K562 (cell line): ENCODE results near the gene C2orf81.

Source experiments
- BHLHE40 ChIP-seq: IDR thresholded peaks from 2 replicates; pipeline ENCODE4 v1.6.1; 2011; ENCODE audit warnings: low read length, improper control_type of control experiment
- CTCF ChIP-seq, 3 experiments: IDR thresholded peaks in 2 of 3; conservative IDR thresholded peaks in 1 of 3; 2 replicates each; pipeline ENCODE4 v1.5.1; 2011 to 2012; ENCODE audit warnings: low read length in 3 of 3, mild to moderate bottlenecking in 3 of 3, control low read depth in 2 of 3, improper control_type of control experiment in 1 of 3, inconsistent platforms in 1 of 3, low read depth in 1 of 3, mixed read lengths in 1 of 3, moderate library complexity in 1 of 3; ENCODE audit not compliant: insufficient read depth in 2 of 3
- LARP7 ChIP-seq: fragments of 450-650 bp; IDR thresholded peaks from 2 replicates; pipeline ENCODE4 v1.6.1; 2016
- MECOM ChIP-seq: fragments of 250-450 bp; sonication (Bioruptor Pico); IDR thresholded peaks from 2 replicates; pipeline ENCODE4 v1.8.0; 2022; ENCODE audit warnings: inconsistent platforms
- RFX1 ChIP-seq: fragments of 450-650 bp; IDR thresholded peaks from 2 replicates; pipeline ENCODE4 v1.6.1; 2016; ENCODE audit warnings: mild to moderate bottlenecking, moderate library complexity
- TCF15 ChIP-seq: fragments of 250-450 bp; sonication (Bioruptor Pico); IDR thresholded peaks from 2 replicates; pipeline ENCODE4 v1.8.0; 2022; ENCODE audit warnings: moderate library complexity, mild to moderate bottlenecking, inconsistent platforms
- TRIM25 ChIP-seq: fragments of 450-650 bp; IDR thresholded peaks from 2 replicates; pipeline ENCODE4 v1.7.0; 2016; ENCODE audit warnings: borderline replicate concordance
- ZBTB49 ChIP-seq: sonication (generic); formaldehyde crosslinking; IDR thresholded peaks from 2 replicates; pipeline ENCODE4 v1.8.0; 2022; ENCODE audit warnings: missing genetic modification reagents, mild to moderate bottlenecking, borderline replicate concordance
- ZKSCAN8 ChIP-seq: fragments of 200-800 bp; sonication (Bioruptor generic); IDR thresholded peaks from 2 replicates; pipeline ENCODE4 v1.6.1; 2016; ENCODE audit warnings: missing genetic modification characterization, missing compliant biosample characterization

GRCh38 chr2:74439803-74440377 lies 18.5 kb upstream of the C2orf81 start:
- TF ChIP-seq RFX1 (no peak), TRIM25 (0 out of 2 replicates have a peak, but pooled peaks have one; percentile 64), CTCF (IDR thresholded peaks at IDR 0.05 in 2 of 3, conservative IDR thresholded peaks at IDR 0.05 in 1 of 3; ENCODE audit: insufficient read depth in 2 of 3, low read depth in 1 of 3, low read length in 3 of 3) (no peak), MECOM (CRISPR knock-in tag) (no peak), ZBTB49 (CRISPR knock-in tag) (no peak), TCF15 (no peak), LARP7 (no peak), BHLHE40 (no peak), ZKSCAN8 (CRISPR knock-in tag) (no peak)
